OCI-LY7 (cell line): Measurements from ENCODE around the gene TTLL9. TPM values are rescaled to one million over a fixed set of nuclear protein-coding genes. Genes with fewer than 3 reads are reported as not detected.

Experiments used
- BruUV-seq: library from RNA; stranded (reverse); fragments of 400-500 nt; replicated peaks from 2 replicates; lab custom pipeline; 2021; lab: Mats Ljungman, UMichigan
- CTCF ChIA-PET: fragments of 300-600 bp; sonication (Branson Sonifier 250); formaldehyde crosslinking; loops from one replicate; lab custom pipeline; 2022; ENCODE audit warnings: antibody characterized with exemption; ENCODE audit not compliant: unreplicated experiment; lab: Charles Lee
- POLR2A ChIA-PET: fragments of 300-600 bp; sonication (Branson Sonifier 250); formaldehyde crosslinking; loops from one replicate; lab custom pipeline; 2022; ENCODE audit warnings: antibody characterized with exemption; lab: Charles Lee
- DNase-seq: peaks from one replicate; pipeline ENCODE4 v3.0.0-alpha.2; 2015; ENCODE audit warnings: low spot score
- H2AFZ ChIP-seq: fragments of 200-600 bp; sonication (generic), shearing (Covaris generic); 2 replicates; pipeline ENCODE4 v1.6.1; 2014; ENCODE audit warnings: mild to moderate bottlenecking, antibody characterized with exemption, low read length, moderate library complexity
- H3K27ac ChIP-seq: fragments of 200-600 bp; sonication (generic); 2 replicates; pipeline ENCODE4 v1.5.1; 2014; ENCODE audit warnings: mixed run types, low read depth, mild to moderate bottlenecking, moderate library complexity, low read length, inconsistent platforms; ENCODE audit not compliant: poor library complexity, severe bottlenecking
- H3K36me3 ChIP-seq: fragments of 200-600 bp; sonication (generic); 2 replicates; pipeline ENCODE4 v1.6.1; 2014; ENCODE audit warnings: mild to moderate bottlenecking, antibody characterized with exemption, low read length, moderate library complexity, mixed read lengths; ENCODE audit not compliant: insufficient read depth
- H3K4me1 ChIP-seq: fragments of 200-600 bp; sonication (generic); 2 replicates; pipeline ENCODE4 v1.5.1; 2014; ENCODE audit warnings: mild to moderate bottlenecking, low read length; ENCODE audit not compliant: insufficient read depth, poor library complexity, severe bottlenecking
- H3K4me2 ChIP-seq: fragments of 200-600 bp; sonication (generic); 2 replicates; pipeline ENCODE4 v1.6.1; 2014; ENCODE audit warnings: mild to moderate bottlenecking, low read length
- H3K4me3 ChIP-seq: fragments of 200-600 bp; sonication (generic); 2 replicates; pipeline ENCODE4 v1.5.1; 2014; ENCODE audit warnings: mild to moderate bottlenecking, low read depth, low read length; ENCODE audit not compliant: poor library complexity, severe bottlenecking
- H3K79me2 ChIP-seq: fragments of 200-600 bp; sonication (generic); 2 replicates; pipeline ENCODE4 v1.6.1; 2016; ENCODE audit warnings: low read depth, mild to moderate bottlenecking, low read length, moderate library complexity, mixed read lengths; ENCODE audit not compliant: insufficient read depth
- H3K9me2 ChIP-seq: fragments of 200-600 bp; sonication (generic); 2 replicates; pipeline ENCODE4 v1.6.1; 2016; ENCODE audit warnings: mild to moderate bottlenecking, low read length, mixed read lengths; ENCODE audit not compliant: insufficient read depth
- H3K9me3 ChIP-seq: fragments of 200-600 bp; sonication (generic); 2 replicates; pipeline ENCODE4 v1.6.1; 2014; ENCODE audit warnings: mild to moderate bottlenecking, mixed run types, low read length, mixed read lengths
- H4K20me1 ChIP-seq: fragments of 200-600 bp; sonication (generic); 2 replicates; pipeline ENCODE4 v1.6.1; 2014; ENCODE audit warnings: mild to moderate bottlenecking, antibody characterized with exemption, low read length, moderate library complexity, mixed read lengths; ENCODE audit not compliant: insufficient read depth
- CTCF ChIP-seq: fragments of 200-600 bp; sonication (generic); conservative IDR thresholded peaks from 2 replicates; pipeline ENCODE4 v1.5.1; 2014; ENCODE audit warnings: mild to moderate bottlenecking, antibody characterized with exemption, low read length, moderate library complexity, mixed read lengths
- EZH2phosphoT487 ChIP-seq: fragments of 200-600 bp; sonication (generic); IDR thresholded peaks from 2 replicates; pipeline ENCODE4 v1.6.1; 2018; ENCODE audit warnings: low read depth, borderline replicate concordance, mild to moderate bottlenecking, mixed run types, antibody characterized with exemption, low read length, moderate library complexity, mixed read lengths
- intact Hi-C: fragments of 100-400 bp; cut with micrococcal nuclease; formaldehyde crosslinking; loops from one replicate; pipeline ENCODE4 v1.10.0; 2022; ENCODE audit not compliant: unreplicated experiment
- total RNA-seq, 2 experiments: library from RNA; depleted of rRNA in 1 of 2; stranded (reverse); fragments of >200 nt in 1 of 2; shearing (Covaris generic) in 1 of 2; gene quantifications; 2 replicates each; pipeline ENCODE4 v1.2.3, GENCODE V29; 2014 to 2022

TTLL9 gene
- total RNA-seq, 2 experiments from 2014 or later = not detected

- TF ChIP-seq CTCF (no peak), EZH2phosphoT487 (no peak)
- Histone ChIP-seq H3K4me1 (no peaks in the 10 kb centered on the region), H2AFZ (no peak overlapping the region), H3K79me2 (no peaks in the 10 kb centered on the region), H3K4me3 (no peak overlapping the region), H4K20me1 (no peaks in the 10 kb centered on the region), H3K36me3 (peaks cover 24% of the 10 kb centered on the region), H3K9me3 (no peaks in the 10 kb centered on the region), H3K27ac (no peak overlapping the region), H3K4me2 (no peak overlapping the region), H3K9me2 (no peaks in the 10 kb centered on the region)
- CTCF ChIA-PET = no interaction called here
- no peak for DNase-seq
- intact Hi-C loops = no loop called here
- no TSS peak for BruUV-seq
- POLR2A ChIA-PET = interaction anchor here (0.7 kb wide), 1 partner anchor 30 kb away, joined by 3 read pairs; no protein-coding TSS in a partner anchor
Measured at GRCh38 chr20:31939661-31940060, 69.2 kb downstream of the TTLL9 start.

DNA sequence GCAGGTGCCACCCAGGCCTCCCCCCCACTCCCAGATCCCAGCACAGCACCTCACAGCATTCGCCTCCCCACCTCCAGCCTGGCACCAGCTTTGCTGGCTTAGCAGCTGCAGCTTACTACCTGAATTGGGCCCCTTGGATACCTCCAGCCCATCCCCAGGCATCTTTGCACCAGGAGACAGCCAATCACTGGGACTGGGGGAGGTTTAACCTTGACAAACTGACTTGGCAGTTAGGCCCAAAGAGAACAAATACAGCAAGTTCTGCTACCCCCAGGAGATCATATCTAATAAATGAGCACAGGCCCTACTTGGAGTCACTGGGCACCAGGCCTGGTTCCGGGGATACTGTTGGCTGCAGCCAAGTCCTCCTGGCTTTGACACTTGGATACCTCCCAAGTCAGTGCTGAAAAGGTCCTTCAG lies 72.6 kb downstream of the TTLL9 start:
- POLR2A ChIA-PET = no interaction called here

More for the DNA sequence above, 72.6 kb downstream of the TTLL9 start:
- H4K20me1 ChIP-seq = no peaks in the 10 kb centered on the region
- CTCF ChIA-PET = interaction anchor here (1.3 kb wide), 1 partner anchor 90 kb away, joined by 4 read pairs; no protein-coding TSS in a partner anchor
- no peak overlapping the region for H3K4me3 ChIP-seq
- H3K36me3 ChIP-seq = peaks cover 58% of the 10 kb centered on the region
- H3K9me2 ChIP-seq = no peaks in the 10 kb centered on the region
- TF ChIP-seq CTCF = no peak
- TF ChIP-seq EZH2phosphoT487 = no peak
- intact Hi-C loops = no loop called here
- H3K79me2 ChIP-seq = no peaks in the 10 kb centered on the region
- H2AFZ ChIP-seq = no peak overlapping the region
- peaks cover 5% of the 10 kb centered on the region for H3K9me3 ChIP-seq
- no peak for DNase-seq
- H3K27ac ChIP-seq = no peak overlapping the region
- no peak overlapping the region for H3K4me2 ChIP-seq
- H3K4me1 ChIP-seq = no peaks in the 10 kb centered on the region
- no TSS peak for BruUV-seq
